Measurements from ENCODE around the gene GRID1. TPM values are rescaled to one million over a fixed set of nuclear protein-coding genes. Genes with fewer than 3 reads are reported as not detected.

GRID1 gene
- total RNA-seq, 2 donors from 2014 or later, result 4.4 to 5.6 TPM

DNA sequence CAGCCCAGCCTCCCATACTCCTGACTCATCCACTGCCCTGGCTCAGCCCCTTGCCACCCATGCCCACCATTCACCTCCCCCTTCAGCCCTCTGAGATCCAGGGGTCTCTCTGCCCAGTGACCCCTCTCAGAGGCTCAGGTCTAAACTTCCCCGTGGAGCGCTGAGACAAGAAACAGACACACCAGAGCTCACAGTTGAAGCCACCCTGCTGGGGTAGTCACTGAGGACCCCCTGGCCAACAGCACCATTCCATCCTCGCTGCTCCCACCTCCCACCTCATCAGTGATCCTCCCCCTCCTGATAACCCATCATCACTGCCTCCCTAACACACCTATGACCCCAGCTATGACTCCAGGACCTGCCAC, 100.7 kb downstream of the GRID1 start:
- intact Hi-C loops (cut with DNase I), result no loop called here

DNA sequence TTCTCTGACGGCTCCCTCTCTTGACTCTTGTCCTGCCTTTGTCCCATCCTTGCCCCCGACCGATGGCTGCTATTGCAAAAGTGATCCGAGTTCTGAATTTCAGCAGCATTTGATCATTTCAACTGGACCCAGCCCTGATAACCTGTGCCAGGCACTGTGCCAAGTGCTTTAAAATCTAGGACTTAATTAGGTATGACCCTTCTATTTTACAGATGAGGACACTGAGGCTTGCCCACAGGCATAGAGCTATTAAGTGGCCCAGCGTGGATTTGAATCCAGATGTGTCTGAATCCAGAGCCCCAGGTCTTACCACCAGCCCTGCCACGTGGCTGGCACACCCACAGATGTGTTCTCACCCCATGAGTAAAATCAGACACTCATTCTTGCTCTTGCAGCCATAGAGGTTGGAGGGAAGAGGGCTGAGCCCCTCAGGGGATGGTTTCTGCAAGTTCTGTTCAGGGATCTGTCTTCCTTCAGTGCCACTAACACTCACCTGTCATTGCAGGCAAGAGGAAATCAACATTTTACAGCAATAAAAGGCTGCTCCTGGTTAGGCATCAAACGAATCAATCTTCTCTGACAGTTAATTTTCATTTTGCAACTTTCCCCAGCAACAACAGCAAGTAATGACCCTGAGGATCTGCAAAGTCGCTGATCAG, 101.2 kb downstream of the GRID1 start:
- intact Hi-C loops (cut with DNase I), result no loop called here
- DNase-seq (ENCODE audit: low spot score), result peak; percentile 55

More for the DNA sequence above, 100.7 kb downstream of the GRID1 start:
- peak; percentile 12 for DNase-seq (ENCODE audit: low spot score)

DNA sequence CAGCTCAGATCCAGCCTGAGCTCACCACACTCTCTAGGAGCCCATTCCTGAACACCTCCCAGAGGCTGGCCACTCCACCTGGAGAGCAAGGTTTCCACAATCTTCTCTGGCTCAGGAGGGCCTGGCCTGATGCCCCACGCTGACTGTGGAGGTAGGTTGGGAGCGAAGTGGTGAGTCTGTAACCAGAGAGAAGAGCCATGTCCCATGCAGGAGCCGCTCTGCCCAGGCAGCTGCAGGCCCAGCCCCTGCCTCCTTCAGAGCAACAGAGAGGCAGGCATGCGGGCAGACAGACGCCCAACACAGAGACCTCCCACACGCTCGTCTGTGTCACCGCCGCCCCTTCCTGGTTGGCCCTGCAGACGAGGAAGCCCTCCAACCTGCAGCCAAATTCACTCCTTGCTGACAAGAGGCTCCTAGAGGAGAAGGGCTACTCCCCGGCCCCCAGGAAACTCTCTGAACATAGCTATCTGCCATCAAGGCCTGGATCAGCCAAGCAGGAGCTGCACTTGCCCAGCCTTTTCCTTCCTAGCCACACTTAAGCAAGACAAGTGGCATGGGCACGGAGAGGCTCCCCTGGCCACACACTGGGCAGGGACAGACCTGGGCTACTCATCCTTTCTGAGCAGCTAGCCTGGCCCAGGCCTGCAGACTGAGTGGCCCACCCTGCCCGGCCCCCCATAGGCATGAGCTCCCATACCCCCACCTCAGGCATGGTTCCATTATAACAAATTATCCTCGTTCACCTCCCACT, 101.9 kb downstream of the GRID1 start:
- intact Hi-C loops (cut with DNase I), result no loop called here
- DNase-seq (ENCODE audit: low spot score), result peak; percentile 65

DNA sequence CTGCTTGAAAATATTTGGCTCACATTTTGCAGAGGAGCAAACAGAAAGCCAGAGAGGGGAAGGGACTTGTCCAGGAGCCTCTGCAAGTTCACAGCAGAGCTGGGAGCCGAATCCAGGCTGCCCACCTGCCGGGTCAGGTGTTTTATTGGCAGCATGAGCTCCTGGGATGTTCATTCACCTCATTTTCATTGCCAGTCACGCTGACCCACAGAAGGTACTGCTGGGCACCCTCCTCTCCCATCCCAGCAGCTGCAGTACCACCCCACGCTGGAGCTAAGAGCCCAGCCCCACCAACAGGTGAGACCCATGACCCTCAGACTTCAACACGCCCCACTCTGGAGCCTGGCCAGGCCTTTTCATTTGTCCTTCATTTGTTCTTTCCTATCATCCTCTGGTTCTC, 102.7 kb downstream of the GRID1 start:
- intact Hi-C loops (cut with DNase I), result no loop called here
- DNase-seq (ENCODE audit: low spot score), result no peak

DNA sequence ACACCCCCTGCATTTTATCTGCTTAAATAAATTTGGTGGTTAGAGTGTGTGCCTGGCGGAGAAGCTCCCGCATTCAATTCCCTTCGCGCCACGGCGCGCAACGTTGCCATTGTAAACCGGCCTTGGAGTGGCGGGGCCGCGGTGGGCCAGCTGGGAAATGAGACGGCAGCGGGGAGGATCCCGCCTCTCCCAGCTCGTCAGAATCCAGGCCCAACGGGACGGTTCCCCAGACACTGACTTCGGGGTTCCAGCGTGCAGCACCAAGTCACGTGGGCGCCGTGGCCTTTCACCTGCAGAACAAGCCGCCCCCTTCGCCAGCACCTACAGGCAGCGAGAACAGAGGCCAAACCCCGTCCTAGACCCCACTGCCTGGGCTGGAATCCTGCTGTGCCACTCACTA, 103.4 kb downstream of the GRID1 start:
- peak; percentile 79 for DNase-seq (ENCODE audit: low spot score)
- intact Hi-C loops (cut with DNase I), result no loop called here

DNA sequence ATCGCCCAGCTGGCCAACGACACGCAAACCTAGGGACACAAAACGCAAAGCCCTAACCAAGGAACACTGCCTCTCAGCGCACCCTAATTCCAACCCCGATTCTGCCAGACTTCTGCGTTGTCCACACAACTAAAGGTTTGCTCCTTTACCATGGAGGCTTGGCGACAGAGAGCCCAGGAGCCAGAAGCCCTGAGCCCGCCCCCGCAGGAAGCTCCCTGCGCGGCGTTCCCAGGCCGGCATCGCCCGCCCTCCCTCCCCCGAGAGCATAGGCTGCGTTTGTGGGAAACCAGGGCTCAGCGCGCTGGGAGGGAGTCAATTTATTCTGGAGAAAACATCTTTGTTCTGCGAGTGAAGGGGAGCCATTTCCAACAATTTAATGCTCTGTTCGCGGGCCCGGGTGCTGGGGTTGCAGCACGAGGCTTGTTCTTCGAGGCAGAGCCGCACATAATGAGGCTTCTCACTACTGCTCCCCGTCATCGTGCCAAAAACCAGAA, 103.9 kb downstream of the GRID1 start:
- peak; percentile 54 for DNase-seq (ENCODE audit: low spot score)

DNA sequence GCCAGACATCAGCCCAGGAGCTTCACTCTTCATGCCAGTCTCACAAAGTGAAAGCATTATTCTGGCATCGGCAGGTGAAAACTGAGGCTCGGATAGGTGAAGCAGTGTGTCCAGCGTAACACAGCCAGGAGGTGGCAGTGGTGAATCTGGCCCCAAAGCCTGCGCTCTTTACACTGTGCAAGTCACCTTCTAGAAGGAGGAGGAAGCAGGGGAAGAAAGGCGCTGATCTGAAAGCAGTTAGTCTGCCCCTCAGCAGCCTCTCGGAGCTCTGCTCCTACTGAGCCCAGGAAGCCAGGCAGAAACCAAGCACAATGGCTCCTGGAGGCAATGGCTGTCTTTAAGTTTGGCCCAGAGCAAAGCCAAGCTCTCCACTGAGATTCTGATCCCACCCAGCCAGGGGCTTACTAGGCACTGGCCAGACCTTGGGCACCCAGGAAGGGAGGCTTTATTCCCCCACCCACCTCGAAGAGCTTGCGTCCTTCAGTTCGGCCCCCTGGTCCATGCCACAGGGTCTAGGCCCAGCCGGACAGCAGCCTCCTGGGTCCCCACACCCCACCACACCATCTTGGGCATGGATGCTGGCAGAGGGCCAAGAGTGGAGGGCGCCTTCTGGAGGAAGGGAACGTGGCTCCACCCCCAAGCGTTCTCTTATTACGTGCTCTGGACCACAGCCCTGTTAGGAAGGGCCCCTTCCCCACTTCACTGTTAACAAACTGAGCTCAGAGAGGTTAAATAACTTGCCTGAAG, 104.5 kb downstream of the GRID1 start:
- DNase-seq (ENCODE audit: low spot score), result peak; percentile 72

More for the DNA sequence above, 103.9 kb downstream of the GRID1 start:
- intact Hi-C loops (cut with DNase I), result no loop called here

DNA sequence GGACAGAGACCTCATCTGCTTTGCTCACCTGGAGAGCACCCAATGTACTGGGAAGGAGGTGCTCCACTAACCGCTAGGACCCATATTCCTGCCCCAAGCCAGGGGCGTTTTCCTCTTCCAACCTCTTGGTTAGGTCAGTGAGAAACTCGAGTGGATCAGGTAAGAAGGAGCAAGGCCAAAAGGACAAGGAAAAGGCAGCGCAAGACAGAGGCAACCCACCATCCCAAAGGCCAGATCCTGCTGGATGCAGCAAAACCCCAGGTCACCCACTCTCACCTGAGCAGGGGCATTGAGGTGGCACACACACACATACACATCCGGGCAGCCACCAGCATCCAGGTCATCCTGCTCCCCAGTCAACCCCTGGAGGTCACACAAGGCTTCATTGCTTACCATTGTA, 105.1 kb downstream of the GRID1 start:
- intact Hi-C loops (cut with DNase I), result no loop called here
- DNase-seq (ENCODE audit: low spot score), result no peak

More for the DNA sequence above, 104.5 kb downstream of the GRID1 start:
- intact Hi-C loops (cut with DNase I), result no loop called here

DNA sequence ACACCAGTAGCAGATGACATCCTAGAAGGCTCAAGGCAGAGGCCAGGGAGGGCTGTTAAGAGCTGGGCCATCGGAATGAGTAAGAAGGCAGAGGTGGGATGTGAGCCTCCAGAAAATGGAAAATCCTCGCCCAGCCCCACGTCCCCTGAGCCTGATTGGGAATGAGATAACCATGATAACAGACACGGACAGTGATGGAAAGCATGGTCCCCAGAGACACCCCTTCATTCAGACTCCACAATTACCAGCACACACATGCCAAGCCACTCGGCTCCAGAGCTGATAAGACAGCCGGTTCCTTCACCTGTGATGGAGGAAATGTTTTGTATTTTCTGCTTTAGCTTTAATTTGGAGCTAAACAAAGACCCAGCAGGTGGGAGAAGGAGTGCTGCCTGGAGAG, 106.0 kb downstream of the GRID1 start:
- no peak for DNase-seq (ENCODE audit: low spot score)
- intact Hi-C loops (cut with DNase I), result no loop called here

DNA sequence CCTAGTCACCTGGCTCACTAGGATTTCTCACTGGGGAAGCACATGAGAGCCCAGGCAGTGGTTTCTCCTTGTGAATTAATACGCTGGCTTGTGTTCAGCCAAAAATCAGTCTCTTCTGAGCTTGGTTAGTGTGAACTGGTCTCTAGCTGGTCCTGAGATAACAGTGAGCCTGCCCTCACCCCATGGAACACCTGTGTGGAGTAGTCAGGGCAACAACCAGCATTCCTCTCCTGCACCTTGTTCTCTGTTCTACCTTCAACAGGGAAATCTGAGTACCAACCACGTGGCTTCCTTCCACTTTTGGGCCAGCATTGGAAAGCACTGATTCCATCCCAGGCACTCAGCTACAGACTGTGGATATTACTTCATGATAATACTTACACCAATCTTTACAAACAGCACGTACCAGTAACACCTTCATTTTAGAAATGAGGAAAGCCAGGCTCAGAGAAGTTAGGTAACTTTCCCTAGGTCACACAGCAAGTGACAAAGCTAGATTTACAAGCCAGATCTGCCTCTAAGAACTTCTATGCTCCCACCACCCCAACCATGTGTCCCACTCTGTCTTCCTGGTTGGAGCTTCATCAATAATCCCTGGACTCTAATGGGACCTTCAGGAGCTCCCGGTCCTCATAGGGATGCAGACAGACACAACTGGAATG, 106.6 kb downstream of the GRID1 start:
- DNase-seq (ENCODE audit: low spot score), result no peak
- intact Hi-C loops (cut with DNase I), result no loop called here

DNA sequence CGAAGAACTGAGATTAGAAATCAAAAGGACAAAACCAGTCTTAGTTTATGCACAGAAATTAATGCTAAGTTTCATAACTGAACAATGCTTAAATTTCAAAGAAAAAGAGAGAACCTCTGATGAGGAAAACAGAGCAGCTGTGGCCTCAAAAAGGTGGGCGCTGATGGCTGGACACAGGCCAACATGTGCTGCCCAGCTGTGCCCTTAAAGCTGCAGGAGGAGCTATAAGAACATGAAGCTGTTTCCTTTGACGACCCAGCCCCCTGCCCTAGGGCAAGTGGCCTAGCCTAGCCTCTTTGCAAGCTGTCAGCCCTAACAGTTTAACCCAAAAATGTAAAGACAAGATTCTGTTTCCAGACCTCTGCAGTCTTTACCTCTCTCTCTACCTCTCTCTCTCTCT, 107.7 kb downstream of the GRID1 start:
- intact Hi-C loops (cut with DNase I), result no loop called here
- no peak for DNase-seq (ENCODE audit: low spot score)

DNA sequence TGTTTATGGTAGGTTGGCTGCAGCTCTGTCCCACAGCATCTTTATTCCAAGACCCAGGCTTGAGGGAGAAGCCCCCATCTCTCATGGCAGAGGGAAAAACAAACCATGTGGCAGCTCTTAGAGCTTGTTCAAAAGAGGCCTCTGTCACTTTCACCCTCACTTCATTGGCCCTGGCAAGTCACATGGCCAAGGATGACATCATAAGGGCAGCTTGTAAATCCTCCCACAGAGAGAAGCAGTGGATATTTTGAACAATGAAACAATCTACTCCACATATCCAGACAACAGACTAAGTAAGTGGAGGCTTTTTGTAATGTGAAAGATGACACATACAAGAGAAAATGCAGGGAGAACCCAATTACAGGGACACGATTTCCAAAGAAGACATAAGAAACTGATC, 108.1 kb downstream of the GRID1 start:
- no peak for DNase-seq (ENCODE audit: low spot score)
- intact Hi-C loops (cut with DNase I), result no loop called here

DNA sequence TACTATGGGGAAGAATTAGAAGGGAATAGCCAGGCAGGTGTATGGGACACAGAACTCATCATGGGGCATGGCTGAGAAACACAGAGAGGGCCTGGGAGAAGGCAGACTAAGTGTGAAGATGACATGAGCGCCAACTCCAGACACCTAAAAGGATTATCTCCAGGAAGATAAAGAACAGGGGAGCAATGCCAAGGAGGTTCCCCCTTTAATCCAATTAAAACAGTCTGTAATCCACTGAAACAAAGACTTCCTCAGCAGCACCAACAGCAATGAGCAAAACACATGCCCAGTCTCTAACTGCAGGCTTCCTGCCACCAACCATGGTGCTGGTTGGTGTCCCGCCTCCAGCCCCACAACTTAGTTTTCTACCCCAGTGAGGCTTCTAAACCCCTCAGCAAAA, 108.9 kb downstream of the GRID1 start:
- no peak for DNase-seq (ENCODE audit: low spot score)
- intact Hi-C loops (cut with DNase I), result no loop called here

DNA sequence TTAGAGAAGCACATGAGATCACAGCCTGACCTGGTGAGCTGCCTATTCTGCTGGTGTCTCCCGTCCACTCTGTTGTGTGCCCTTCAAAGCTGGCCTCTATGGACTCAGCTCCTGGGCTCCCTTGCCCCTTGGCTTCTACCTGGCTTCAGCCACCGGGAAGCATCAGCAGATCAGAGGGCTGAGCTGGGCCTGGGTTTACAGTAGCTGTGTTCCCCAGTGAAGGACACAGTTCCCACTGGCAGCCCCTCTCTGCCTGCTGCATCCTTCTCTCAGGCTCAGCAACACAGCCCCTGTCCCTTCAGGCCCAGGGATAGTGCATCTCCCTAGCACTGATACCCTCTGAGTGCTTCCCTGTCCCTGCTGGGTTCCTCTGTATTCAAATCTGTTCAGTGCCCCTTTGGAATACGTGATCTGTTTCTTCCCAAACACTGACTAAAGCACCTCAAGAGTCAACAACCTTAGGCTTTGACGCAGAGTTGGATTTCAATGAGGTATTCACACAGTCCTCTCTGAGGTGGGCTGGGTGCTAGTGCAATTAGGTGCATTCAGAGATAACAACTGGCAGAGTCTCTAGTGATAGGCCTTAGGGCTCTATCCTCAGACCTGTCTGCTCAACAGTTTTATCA, 109.8 kb downstream of the GRID1 start:
- DNase-seq (ENCODE audit: low spot score), result no peak
- intact Hi-C loops (cut with DNase I), result no loop called here

DNA sequence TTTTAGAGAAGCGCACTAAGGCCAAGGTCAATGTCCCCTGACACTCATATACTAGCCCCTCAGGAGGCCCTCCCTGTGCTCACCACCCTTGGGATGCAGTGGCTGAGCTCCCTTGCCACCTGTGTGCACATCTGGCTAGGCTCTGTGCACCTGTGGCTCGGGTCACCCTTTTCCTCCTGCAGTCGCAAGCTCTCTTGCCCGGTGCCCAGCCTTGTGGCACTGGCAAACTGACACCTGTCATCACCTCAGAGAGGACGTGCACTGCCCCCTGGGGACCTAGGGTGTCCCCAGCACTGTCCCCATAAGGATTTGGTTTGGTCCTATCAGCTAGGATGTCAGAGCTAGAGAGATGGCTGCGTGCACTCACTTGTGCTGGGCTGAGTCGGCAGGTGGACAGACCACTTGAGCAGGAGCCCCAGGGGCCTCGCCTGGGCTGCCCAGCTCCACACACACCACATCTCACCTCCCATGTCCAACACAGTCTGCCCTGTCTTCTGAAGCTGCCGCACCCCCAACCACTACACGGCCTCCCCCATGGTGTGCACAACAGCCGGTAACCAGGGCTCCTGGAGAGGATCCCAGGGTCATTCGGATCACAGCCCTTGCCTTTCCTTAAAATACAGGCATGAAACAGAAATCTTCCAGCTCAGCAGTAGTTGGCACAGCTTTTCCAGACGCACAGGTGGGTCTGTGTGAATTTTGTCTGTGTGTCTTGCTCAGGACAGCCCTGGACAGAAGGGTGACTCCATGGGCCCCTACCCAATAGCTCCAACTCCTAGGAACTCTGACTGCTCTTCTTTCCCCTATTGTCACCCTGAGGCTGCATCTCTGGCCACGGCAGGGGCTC, 111.0 kb downstream of the GRID1 start:
- intact Hi-C loops (cut with DNase I), result no loop called here
- no peak for DNase-seq (ENCODE audit: low spot score)

DNA sequence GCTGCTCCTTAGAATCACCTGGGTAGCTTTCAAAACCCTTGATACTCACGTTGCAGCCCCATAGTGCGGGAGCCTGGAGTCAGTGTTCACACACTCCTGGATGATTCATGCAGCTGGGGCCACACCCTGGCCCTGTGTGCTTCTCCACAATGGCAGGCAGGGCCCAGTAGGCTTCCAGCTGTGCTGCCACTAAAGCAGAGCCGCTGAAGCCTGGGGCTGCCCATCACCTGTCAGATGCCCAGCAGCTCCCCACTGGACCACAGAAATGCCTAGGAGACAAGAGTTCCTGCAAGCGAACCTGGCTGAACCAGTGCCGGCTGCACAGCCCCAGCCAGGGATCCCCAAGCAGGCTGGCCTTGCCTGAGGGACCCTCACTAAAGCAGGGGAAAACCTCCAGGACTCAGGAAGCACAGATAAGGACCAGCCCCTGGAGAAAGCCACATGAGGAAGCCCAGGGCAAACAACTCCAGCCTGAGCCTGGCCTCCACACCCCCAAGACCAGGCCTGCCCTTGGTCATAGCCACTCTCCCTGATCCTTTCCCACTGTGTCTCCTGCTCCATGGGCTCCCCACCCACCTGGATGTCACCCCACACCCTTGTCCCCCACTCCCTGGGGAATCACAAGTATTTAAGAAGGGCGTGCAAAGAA, 111.9 kb downstream of the GRID1 start:
- intact Hi-C loops (cut with DNase I), result no loop called here
- no peak for DNase-seq (ENCODE audit: low spot score)

DNA sequence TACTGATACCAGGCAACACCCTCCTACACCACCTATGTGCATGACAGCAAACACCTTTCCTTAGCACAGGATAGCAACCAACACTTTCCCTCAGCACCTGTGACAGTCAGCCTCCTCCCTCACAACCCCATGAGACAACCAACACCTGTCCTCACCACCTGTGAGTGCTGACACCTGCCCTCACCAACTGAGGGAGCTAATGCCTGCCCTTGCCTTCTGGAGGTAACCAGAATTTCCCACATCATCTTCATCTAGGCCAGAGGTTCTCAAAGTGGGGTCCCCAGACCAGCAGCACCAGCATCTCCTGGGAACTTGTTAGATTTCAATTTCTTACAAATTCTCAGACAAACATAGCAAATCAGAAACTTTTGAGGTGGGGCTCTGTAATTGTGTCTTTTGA, 112.5 kb downstream of the GRID1 start:
- no peak for DNase-seq (ENCODE audit: low spot score)
- intact Hi-C loops (cut with DNase I), result no loop called here

Measured in posterior vena cava (tissue), 2 donors.